WERI-Rb-1 (cell line): Measurements from ENCODE around the gene SYT8.

Source experiments
- DNase-seq: peaks from one replicate; pipeline ENCODE4 v3.0.0-alpha.2; 2020
- H3K27ac ChIP-seq: fragments of 250-450 bp; sonication (Bioruptor Pico); 2 replicates; pipeline ENCODE4 v1.5.1; 2020; ENCODE audit warnings: mild to moderate bottlenecking, moderate library complexity
- H3K27me3 ChIP-seq: fragments of 250-450 bp; sonication (Bioruptor Pico); 2 replicates; pipeline ENCODE4 v1.5.1; 2021; ENCODE audit warnings: mild to moderate bottlenecking, low read depth, moderate library complexity; ENCODE audit not compliant: insufficient read depth, severe bottlenecking
- H3K36me3 ChIP-seq: fragments of 250-450 bp; sonication (Bioruptor Pico); 2 replicates; pipeline ENCODE4 v1.5.1; 2020; ENCODE audit warnings: mild to moderate bottlenecking, moderate library complexity
- H3K4me3 ChIP-seq: 2 replicates; pipeline ENCODE4 v1.5.1; 2011; ENCODE audit warnings: low read depth, mild to moderate bottlenecking, control low read depth, low read length
- H3K9me3 ChIP-seq: fragments of 250-450 bp; sonication (Bioruptor Pico); 2 replicates; pipeline ENCODE4 v1.5.1; 2021; ENCODE audit warnings: mild to moderate bottlenecking, moderate library complexity; ENCODE audit not compliant: severe bottlenecking
- TF ChIP-seq, protein P1 (sequence below): IDR thresholded peaks from 2 replicates; pipeline ENCODE4 v1.5.1; 2011; ENCODE audit warnings: low read depth, mild to moderate bottlenecking, control low read depth, inconsistent platforms, low read length

The SYT8 gene

DNA sequence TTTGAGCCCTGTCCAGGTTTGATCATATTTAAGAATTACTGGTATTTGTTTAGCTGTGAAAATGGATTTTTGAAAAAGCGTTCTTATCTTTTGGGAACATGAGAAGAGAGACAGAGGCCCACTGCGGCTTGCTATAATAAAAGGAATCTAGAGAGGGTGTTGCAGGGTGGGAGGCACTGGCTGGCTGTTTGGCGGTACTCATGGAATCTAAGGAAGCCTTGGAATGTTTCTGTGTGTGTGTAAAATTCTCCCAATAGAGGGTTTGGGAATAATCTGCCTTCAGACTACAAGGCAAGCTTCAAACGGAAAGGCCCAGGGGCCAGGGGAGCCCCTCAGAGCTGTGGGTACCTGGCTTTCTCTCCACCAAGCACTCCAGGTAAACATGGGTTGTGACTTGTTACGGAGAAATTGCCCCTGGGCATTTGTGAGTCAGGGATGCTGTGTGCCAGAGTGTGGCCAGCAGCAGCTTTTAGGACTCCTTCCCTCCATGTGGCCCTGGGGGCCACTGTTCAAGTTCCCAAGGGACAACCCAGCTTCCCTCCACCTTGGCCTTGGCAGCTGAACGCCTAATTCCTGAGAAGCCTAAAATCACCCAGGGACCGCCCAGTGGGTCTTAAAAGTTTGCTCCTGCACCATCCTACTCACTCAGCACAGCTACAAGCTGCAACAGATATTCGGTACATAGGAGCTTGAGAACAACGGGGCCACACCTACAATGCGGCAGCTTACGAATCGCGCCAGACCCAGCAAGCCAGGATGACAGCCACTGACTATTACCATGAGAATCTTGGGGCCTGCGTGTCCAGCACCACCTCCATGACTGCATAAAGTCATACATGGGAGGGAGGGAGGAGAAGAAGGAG lies 14.1 kb upstream of the SYT8 start:
- TF ChIP-seq, protein P1, sequence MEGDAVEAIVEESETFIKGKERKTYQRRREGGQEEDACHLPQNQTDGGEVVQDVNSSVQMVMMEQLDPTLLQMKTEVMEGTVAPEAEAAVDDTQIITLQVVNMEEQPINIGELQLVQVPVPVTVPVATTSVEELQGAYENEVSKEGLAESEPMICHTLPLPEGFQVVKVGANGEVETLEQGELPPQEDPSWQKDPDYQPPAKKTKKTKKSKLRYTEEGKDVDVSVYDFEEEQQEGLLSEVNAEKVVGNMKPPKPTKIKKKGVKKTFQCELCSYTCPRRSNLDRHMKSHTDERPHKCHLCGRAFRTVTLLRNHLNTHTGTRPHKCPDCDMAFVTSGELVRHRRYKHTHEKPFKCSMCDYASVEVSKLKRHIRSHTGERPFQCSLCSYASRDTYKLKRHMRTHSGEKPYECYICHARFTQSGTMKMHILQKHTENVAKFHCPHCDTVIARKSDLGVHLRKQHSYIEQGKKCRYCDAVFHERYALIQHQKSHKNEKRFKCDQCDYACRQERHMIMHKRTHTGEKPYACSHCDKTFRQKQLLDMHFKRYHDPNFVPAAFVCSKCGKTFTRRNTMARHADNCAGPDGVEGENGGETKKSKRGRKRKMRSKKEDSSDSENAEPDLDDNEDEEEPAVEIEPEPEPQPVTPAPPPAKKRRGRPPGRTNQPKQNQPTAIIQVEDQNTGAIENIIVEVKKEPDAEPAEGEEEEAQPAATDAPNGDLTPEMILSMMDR, result no peak
- peaks cover 97% of the 10 kb centered on the region for H3K27me3 ChIP-seq
- no peak for DNase-seq
- no peaks in the 10 kb centered on the region for H3K36me3 ChIP-seq
- H3K9me3 ChIP-seq, result peaks cover 15% of the 10 kb centered on the region
- H3K4me3 ChIP-seq, result no peak overlapping the region
- no peak overlapping the region for H3K27ac ChIP-seq

DNA sequence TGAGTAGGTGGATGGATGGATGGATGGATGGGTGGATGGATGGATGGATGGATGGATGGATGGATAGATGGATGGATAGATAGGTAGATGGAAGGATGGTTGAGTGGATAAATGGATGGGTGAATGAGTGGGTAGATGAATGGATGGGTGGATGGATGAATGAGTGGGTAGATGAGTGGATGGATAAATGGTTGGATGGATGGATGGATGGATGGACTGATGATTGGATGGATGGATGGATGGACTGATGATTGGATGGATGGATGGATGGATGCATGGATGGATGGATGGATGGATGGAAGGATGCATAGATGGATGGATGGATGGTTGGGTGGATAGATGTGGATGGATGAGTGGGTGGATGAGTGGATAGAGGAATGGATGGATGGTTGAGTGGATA lies 13.2 kb upstream of the SYT8 start:
- Histone ChIP-seq H3K36me3 (no peaks in the 10 kb centered on the region), H3K27ac (no peak overlapping the region), H3K4me3 (no peak overlapping the region), H3K27me3 (peaks cover 97% of the 10 kb centered on the region), H3K9me3 (peaks cover 15% of the 10 kb centered on the region)
- no peak for DNase-seq
- TF ChIP-seq, protein P1, result no peak

DNA sequence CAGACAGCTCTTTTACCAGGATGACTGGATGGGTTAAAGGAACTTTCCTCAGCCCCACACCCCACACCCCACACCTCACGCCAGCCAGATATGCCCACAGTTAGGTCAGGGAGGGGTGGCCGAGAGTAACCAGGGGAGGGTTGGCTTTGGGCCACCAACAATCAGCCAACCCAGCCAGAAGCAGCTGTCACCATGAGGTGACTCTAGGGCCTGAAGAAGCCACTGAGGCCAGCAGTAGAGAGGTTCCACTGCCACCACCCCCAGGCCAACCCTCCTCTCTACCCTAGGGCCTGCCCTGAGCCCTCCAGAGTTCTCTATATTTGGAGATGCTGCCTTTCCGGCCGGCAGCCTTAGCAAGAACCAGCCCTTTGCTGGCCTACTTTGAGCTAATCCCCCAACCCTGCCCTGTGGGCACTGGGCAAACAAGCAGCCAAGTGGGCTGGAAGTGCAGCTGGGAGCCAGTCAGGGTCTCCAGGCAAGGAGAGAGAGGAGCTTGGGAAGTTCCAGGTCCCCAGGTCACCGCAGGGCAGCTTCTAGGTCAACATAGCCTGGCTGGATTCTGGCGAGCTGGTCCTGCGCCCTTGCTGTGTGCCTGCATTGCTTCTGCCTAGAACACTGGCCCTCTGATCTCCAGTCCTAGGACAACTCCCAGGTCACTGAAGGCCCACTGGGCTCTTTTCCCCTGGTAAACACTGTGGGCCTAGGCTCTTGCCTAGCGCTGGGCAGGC lies 12.0 kb upstream of the SYT8 start:
- H3K36me3 ChIP-seq, result no peaks in the 10 kb centered on the region
- peaks cover 12% of the 10 kb centered on the region for H3K9me3 ChIP-seq
- TF ChIP-seq, protein P1, result no peak
- H3K27me3 ChIP-seq, result peaks cover 97% of the 10 kb centered on the region
- no peak for DNase-seq
- H3K4me3 ChIP-seq, result no peak overlapping the region
- H3K27ac ChIP-seq, result no peak overlapping the region

DNA sequence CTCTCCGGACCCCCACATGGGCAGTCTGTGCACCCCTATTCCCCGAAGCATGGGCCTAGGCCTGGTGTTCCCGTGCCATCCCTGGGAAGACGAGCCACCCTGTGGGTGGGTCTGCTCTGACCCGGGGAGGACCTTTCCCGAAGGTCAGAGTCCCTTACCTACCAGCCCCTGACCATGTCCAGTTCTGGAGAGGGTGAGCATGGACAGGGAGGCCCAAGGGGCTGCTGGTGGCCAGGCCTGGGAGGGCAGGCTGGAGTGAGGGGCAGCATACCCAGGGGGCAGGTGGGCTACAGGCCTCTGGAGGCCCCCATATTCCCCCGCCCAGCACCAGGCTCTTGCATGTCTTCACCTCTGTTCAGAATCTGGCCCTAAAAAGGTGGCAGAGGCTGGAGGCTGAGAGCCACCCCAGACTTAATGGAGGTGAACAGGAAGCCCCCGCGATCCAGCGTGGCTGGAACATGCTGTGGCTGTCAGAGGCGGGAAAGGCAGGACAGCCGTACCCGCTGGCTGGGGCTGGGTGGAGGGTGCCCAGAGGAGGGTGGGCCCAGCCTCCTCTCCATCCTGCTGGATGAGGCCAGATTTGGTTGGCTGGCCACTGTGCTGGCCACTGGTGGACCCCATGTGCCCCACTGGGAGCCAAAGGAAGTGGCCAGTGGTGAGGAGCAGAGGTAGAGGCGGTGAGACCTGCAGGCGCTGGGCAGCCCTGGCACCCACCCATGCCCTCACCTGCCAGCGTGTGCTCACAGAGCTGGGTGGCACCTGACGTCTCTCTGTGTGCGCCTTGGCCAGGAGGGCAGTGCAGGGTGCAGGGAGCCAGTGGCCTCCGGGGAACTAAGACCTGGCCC lies 11.2 kb upstream of the SYT8 start:
- Histone ChIP-seq H3K27ac (no peak overlapping the region), H3K27me3 (peaks cover 97% of the 10 kb centered on the region), H3K9me3 (peaks cover 6% of the 10 kb centered on the region), H3K36me3 (no peaks in the 10 kb centered on the region), H3K4me3 (no peak overlapping the region)
- no peak for DNase-seq
- TF ChIP-seq, protein P1, result no peak

DNA sequence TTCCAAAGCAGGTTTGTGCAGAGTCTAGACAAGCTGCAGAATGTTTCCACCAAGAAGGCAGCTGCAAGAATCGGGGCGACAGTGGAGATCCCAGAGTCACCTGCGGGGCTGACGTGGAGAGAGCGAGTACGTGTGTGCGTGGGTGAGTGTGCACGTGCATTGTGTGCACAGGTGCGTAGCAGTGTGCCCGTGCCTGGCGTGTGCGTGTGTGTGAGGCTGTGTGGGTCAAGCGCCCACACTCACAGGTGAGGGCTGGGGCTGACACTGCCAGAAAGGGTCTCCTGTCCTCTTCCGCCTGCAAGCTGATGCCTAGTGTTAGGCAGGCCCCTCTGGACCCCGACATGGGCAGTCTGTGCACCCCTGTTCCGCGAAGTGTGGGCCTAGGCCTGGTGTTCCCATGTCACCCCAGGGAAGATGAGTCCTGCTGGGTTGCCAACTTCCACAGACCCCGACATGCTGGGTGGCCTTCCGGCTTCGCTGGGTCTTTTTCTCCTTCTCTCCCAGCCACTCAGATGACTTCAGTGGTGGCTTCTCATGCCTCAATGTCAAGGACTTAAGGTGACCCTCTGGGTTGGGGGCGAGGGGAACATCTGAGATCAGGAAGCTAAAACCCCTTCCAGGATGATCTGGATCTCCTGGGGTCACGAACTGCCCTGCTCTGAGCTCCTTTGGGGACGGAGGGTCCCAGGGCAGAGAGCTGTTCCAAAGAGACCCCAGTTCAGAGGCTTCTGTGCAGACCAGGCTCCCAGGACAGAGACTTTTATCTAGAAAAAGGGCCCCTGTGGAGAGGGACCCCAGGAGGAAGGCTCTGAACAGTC lies 10.4 kb upstream of the SYT8 start:
- TF ChIP-seq, protein P1, result no peak
- Histone ChIP-seq H3K27me3 (peaks cover 99% of the 10 kb centered on the region), H3K4me3 (no peak overlapping the region), H3K9me3 (no peaks in the 10 kb centered on the region), H3K27ac (no peak overlapping the region), H3K36me3 (no peaks in the 10 kb centered on the region)
- no peak for DNase-seq
